K562 (cell line): ENCODE results near the gene TEP1. TPM values are rescaled to one million over a fixed set of nuclear protein-coding genes. Genes with fewer than 3 reads are reported as not detected.
A peak's percentile ranks its signal among the peaks of the same experiment; 100 is the strongest.

Experiments
- ATAC-seq: fragments of 200-7000 bp; cut with Tn5 transposase; 3 replicates; pipeline ENCODE4 v1.9.1; 2020; ENCODE audit warnings: moderate library complexity
- BruUV-seq: library from RNA; stranded (reverse); fragments of 400-500 nt; replicated peaks from 2 replicates; lab custom pipeline; 2021; lab: Mats Ljungman, UMichigan
- CTCF ChIA-PET: fragments of 300-600 bp; formaldehyde crosslinking; extraction: SDS; loops from one replicate; lab custom pipeline; 2021; ENCODE audit warnings: low intra/inter-chr PET ratio; lab: Yijun Ruan, JAX
- POLR2A ChIA-PET: fragments of 300-600, 350-650 bp; sonication (Branson Sonifier 250); formaldehyde crosslinking; extraction: SDS; loops from one replicate; lab custom pipeline; 2021; ENCODE audit warnings: antibody characterized with exemption, inconsistent platforms; lab: Yijun Ruan, JAX
- DNase-seq, 4 experiments: peaks; one replicate each; pipeline versions ENCODE4 v3.0.0 to v3.0.0-alpha.2; 2011 to 2018; ENCODE audit warnings: low spot score in 3 of 4, mixed read lengths in 3 of 4; ENCODE audit errors: extremely low read depth in 1 of 4
- FAIRE-seq: peaks from 2 replicates; lab custom pipeline; 2011; peaks lifted over from hg19 to GRCh38; lab: Jason Lieb, UNC
- H2AFZ ChIP-seq: 2 replicates; pipeline ENCODE4 v1.6.0; 2011; ENCODE audit warnings: low read depth, low read length, control low read depth, inconsistent platforms
- H3K27ac ChIP-seq: fragments of 200-600 bp; 3 replicates; pipeline ENCODE4 v1.8.0; 2011; ENCODE audit warnings: low read depth, mild to moderate bottlenecking, control low read depth, inconsistent platforms, low read length, moderate library complexity, mixed read lengths; ENCODE audit errors: extremely low read depth
- H3K27me3 ChIP-seq, 2 experiments: fragments of 300-600 bp in 1 of 2; 2 replicates in 1 of 2; 3 replicates in 1 of 2; pipeline versions ENCODE4 v1.6.0 to v1.8.0; 2011; ENCODE audit warnings: inconsistent platforms in 2 of 2, low read length in 2 of 2, mild to moderate bottlenecking in 1 of 2, mixed read lengths in 1 of 2, moderate library complexity in 1 of 2; ENCODE audit not compliant: control insufficient read depth in 2 of 2, insufficient read depth in 2 of 2
- H3K36me3 ChIP-seq: fragments of 300-600 bp; 3 replicates; pipeline ENCODE4 v1.8.0; 2011; ENCODE audit warnings: mild to moderate bottlenecking, low read length, inconsistent platforms; ENCODE audit not compliant: control insufficient read depth, insufficient read depth
- H3K4me1 ChIP-seq, 2 experiments: fragments of 200-600 bp in 1 of 2; replicated peaks in 1 of 2; 2 replicates in 1 of 2; 3 replicates in 1 of 2; pipeline versions ENCODE4 v1.5.1 to v1.8.0; 2011; ENCODE audit warnings: inconsistent platforms in 2 of 2, low read length in 2 of 2, mild to moderate bottlenecking in 1 of 2, mixed read lengths in 1 of 2, moderate library complexity in 1 of 2; ENCODE audit not compliant: control insufficient read depth in 2 of 2, insufficient read depth in 2 of 2
- H3K4me2 ChIP-seq: 2 replicates; pipeline ENCODE4 v1.6.1; 2011; ENCODE audit warnings: low read length, control low read depth, inconsistent platforms, mixed read lengths; ENCODE audit not compliant: insufficient read depth
- H3K4me3 ChIP-seq: fragments of 200-600 bp; sonication (generic), shearing (Covaris generic); 2 replicates; pipeline ENCODE4 v1.5.1; 2016; ENCODE audit warnings: control low read depth, inconsistent platforms
- H3K79me2 ChIP-seq: fragments of 200-600 bp; 3 replicates; pipeline ENCODE4 v1.8.0; 2011; ENCODE audit warnings: low read length, inconsistent platforms; ENCODE audit not compliant: control insufficient read depth, insufficient read depth
- H3K9ac ChIP-seq, 2 experiments: 2 replicates each; pipeline versions ENCODE4 v1.6.0 to v1.6.1; 2011; ENCODE audit warnings: low read depth in 2 of 2, low read length in 2 of 2, control low read depth in 1 of 2, inconsistent platforms in 1 of 2, mild to moderate bottlenecking in 1 of 2, mixed read lengths in 1 of 2; ENCODE audit not compliant: insufficient read depth in 1 of 2
- H3K9me1 ChIP-seq: one replicate; pipeline ENCODE4 v1.6.0; 2011; ENCODE audit warnings: inconsistent platforms, mild to moderate bottlenecking, low read length, moderate library complexity; ENCODE audit not compliant: control insufficient read depth, insufficient read depth
- H3K9me3 ChIP-seq: replicated peaks from 2 replicates; pipeline ENCODE4 v1.5.1; 2011; ENCODE audit warnings: low read depth, low read length, inconsistent platforms; ENCODE audit not compliant: control insufficient read depth, insufficient read depth
- H4K20me1 ChIP-seq: replicated peaks from 2 replicates; pipeline ENCODE4 v1.6.1; 2011; ENCODE audit warnings: low read length, inconsistent platforms, mixed read lengths; ENCODE audit not compliant: control insufficient read depth, insufficient read depth
- CTBP1 ChIP-seq: fragments of 450-650 bp; IDR thresholded peaks from 2 replicates; pipeline ENCODE4 v1.6.1; 2016; ENCODE audit warnings: borderline replicate concordance
- EGR1 ChIP-seq: fragments of 450-650 bp; conservative IDR thresholded peaks from 2 replicates; pipeline ENCODE4 v1.6.1; 2017; ENCODE audit warnings: mild to moderate bottlenecking
- ERF ChIP-seq: fragments of 450-650 bp; formaldehyde crosslinking; IDR thresholded peaks from 2 replicates; pipeline ENCODE4 v1.4.0; 2020; ENCODE audit warnings: mild to moderate bottlenecking, mixed read lengths
- ETV5 ChIP-seq: sonication (generic); formaldehyde crosslinking; IDR thresholded peaks from 2 replicates; pipeline ENCODE4 v1.4.0; 2020; ENCODE audit warnings: low read depth, mild to moderate bottlenecking, missing genetic modification reagents
- FOXJ2 ChIP-seq: fragments of 200-800 bp; sonication (Bioruptor generic); IDR thresholded peaks from 2 replicates; pipeline ENCODE4 v1.6.1; 2016; ENCODE audit warnings: missing genetic modification characterization, missing compliant biosample characterization
- GABPA ChIP-seq: fragments of 200-800 bp; sonication (Bioruptor generic); conservative IDR thresholded peaks from 2 replicates; pipeline ENCODE4 v1.6.1; 2016; ENCODE audit warnings: low read depth, missing genetic modification characterization, missing compliant biosample characterization
- MYBL2 ChIP-seq, 2 experiments: fragments of 450-650 bp in 1 of 2; sonication (generic) in 1 of 2; formaldehyde crosslinking in 1 of 2; IDR thresholded peaks; 2 replicates each; pipeline versions ENCODE4 v1.6.1 to v1.8.1; 2017 to 2022; ENCODE audit warnings: borderline replicate concordance in 1 of 2, inconsistent platforms in 1 of 2, low read depth in 1 of 2, mild to moderate bottlenecking in 1 of 2, missing genetic modification reagents in 1 of 2, moderate library complexity in 1 of 2
- POLR2B ChIP-seq: fragments of 450-650 bp; IDR thresholded peaks from 2 replicates; pipeline ENCODE4 v1.6.1; 2018; ENCODE audit warnings: low read depth; ENCODE audit not compliant: partially characterized antibody
- POLR2G ChIP-seq: fragments of 200-400 bp; formaldehyde crosslinking; IDR thresholded peaks from 2 replicates; pipeline ENCODE4 v1.6.1; 2017; ENCODE audit warnings: low read depth, mild to moderate bottlenecking, antibody characterized with exemption, low read length, moderate library complexity
- PURB ChIP-seq: sonication (generic); formaldehyde crosslinking; IDR thresholded peaks from 2 replicates; pipeline ENCODE4 v1.9.0; 2021; ENCODE audit warnings: low read depth, mild to moderate bottlenecking, missing genetic modification reagents
- RFX1 ChIP-seq: fragments of 450-650 bp; IDR thresholded peaks from 2 replicates; pipeline ENCODE4 v1.6.1; 2016; ENCODE audit warnings: mild to moderate bottlenecking, moderate library complexity
- SRF ChIP-seq, 2 experiments: fragments of 250-450, 450-650 bp in 1 of 2; sonication (Bioruptor Pico) in 1 of 2; sonication (generic) in 1 of 2; formaldehyde crosslinking; IDR thresholded peaks; 2 replicates each; pipeline versions ENCODE4 v1.5.0 to v1.5.1; 2020 to 2022; ENCODE audit warnings: mild to moderate bottlenecking in 1 of 2, missing genetic modification reagents in 1 of 2
- YY1 ChIP-seq, 3 experiments: IDR thresholded peaks; 2 replicates each; pipeline ENCODE4 v1.6.1; 2011; ENCODE audit warnings: low read length in 2 of 3, mild to moderate bottlenecking in 2 of 3, moderate library complexity in 2 of 3, borderline replicate concordance in 1 of 3, control low read depth in 1 of 3, low read depth in 1 of 3; ENCODE audit not compliant: insufficient read depth in 3 of 3, insufficient replicate concordance in 2 of 3, control insufficient read depth in 1 of 3, insufficient read length in 1 of 3; ENCODE audit errors: extremely low read depth in 1 of 3
- ZNF134 ChIP-seq: fragments of 250-450 bp; sonication (Bioruptor Pico); conservative IDR thresholded peaks from 2 replicates; pipeline ENCODE4 v1.4.0; 2020
- ZNF140 ChIP-seq: fragments of 250-450 bp; sonication (Bioruptor Pico); IDR thresholded peaks from 2 replicates; pipeline ENCODE4 v1.8.0; 2021; ENCODE audit warnings: moderate library complexity, mild to moderate bottlenecking, inconsistent platforms
- ZNF174 ChIP-seq: fragments of 250-450 bp; sonication (Bioruptor Pico); IDR thresholded peaks from 2 replicates; pipeline ENCODE4 v1.4.0; 2020; ENCODE audit warnings: mild to moderate bottlenecking
- WGBS: fragments of 100-300 bp; shearing (Covaris generic); methylation state at CpG from one replicate; pipeline ENCODE4 v1.1.6; 2016; ENCODE audit warnings: low coverage, mixed read lengths; ENCODE audit not compliant: insufficient coverage; ENCODE audit errors: missing lambda C conversion rate; 5-methylcytosine and 5-hydroxymethylcytosine counted together
- in situ Hi-C: fragments of 300-500 bp; cut with MboI; formaldehyde crosslinking; loops from 4 replicates; pipeline ENCODE4 v1.15.0; 2018; ENCODE audit warnings: inconsistent platforms, mixed read lengths
- intact Hi-C: fragments of 100-400 bp; cut with micrococcal nuclease; formaldehyde crosslinking; loops from 2 replicates; pipeline ENCODE4 v1.14.2; 2022
- polyA plus RNA-seq, 8 experiments: library from polyadenylated mRNA; depleted of rRNA in 4 of 8; stranded (reverse) in 5 of 8; unstranded in 3 of 8; fragments of >200 nt; fragmentation: Nextera tagmentation in 2 of 8; fragmentation: Illumina TruSeq in 1 of 8; extraction: Ambion mirVana in 2 of 8; extraction: Trizol in 1 of 8; gene quantifications; 2 replicates each; pipeline versions ENCODE4 v1.2.1 to v1.2.3, GENCODE V29; 2011 to 2014; ENCODE audit warnings: inconsistent platforms in 1 of 8, missing spikeins in 1 of 8
- total RNA-seq, 7 experiments: library from RNA; depleted of rRNA in 6 of 7; stranded (reverse); fragments of >200 nt in 6 of 7; fragmentation: Illumina TruSeq in 2 of 7; extraction: Trizol in 2 of 7; gene quantifications; 2 replicates each; pipeline versions ENCODE4 v1.2.1 to v1.2.3, GENCODE V29; 2011 to 2021; ENCODE audit warnings: low replicate concordance in 1 of 7
- TF ChIP-seq, protein P1 (sequence below), 2 experiments: fragments of 450-650 bp; IDR thresholded peaks; 2 replicates each; pipeline ENCODE4 v1.6.1; 2016
- TF ChIP-seq, protein P2 (sequence below): fragments of 250-450 bp; sonication (Bioruptor Pico); IDR thresholded peaks from 2 replicates; pipeline ENCODE4 v1.5.1; 2021; ENCODE audit warnings: mild to moderate bottlenecking

Gene TEP1
- total and polyA plus RNA-seq, 9 of the 15 experiments (the other 6 are each of a cell fraction or from before 2014, with no cell fraction given): 1.0 to 12.2 (median 7.1) TPM

DNA sequence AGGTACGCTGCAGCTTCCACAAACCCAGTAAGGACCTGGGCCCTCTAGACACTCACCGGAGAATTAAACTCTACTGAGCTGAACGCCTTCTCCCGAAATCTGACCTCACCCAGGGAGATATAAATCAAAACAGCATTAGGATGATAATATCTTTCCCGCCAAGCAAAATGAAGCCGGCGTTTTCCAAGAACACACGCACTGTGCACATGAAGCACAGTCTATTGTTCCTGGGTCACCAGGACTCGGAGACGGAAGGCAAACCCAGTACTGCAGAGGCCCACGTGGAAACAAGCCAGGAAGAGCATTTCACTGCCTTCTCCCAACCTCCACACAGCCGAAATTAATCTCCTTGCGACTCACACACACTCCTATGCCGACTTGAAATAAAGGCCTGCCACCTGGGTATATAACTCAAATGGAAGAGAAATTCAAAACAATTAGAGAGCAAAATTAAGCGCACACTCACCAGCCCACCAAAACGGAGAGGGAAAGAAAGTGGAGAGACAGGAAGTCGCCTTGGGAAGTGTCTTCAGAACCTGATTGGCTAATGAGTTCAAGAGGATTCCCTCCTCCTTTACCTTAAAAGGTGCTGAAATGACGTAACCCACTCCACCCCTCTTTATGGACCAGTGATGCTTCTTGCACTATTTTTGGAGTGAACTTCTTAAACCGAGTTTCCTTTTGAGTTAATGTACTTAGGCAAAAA lies 80.4 kb downstream of the TEP1 start, which contains the start of gene CCNB1IP1:
Gene CCNB1IP1, minus strand, starts transcription at position 492 of the 706 bp plus-strand sequence. CDS start 16,756 bp downstream, outside the sequence.
- WGBS: under 1% methylated on average over 15 of the region's 19 CpGs
- TF ChIP-seq ZNF140 (CRISPR knock-in tag) (no peak), FOXJ2 (no peak), GABPA (tag) (peak; percentile 70), MYBL2 (IDR thresholded peaks at IDR 0.05; ENCODE audit: low read depth) (no peak), MYBL2 (CRISPR knock-in tag; IDR thresholded peaks at IDR 0.05; ENCODE audit: borderline replicate concordance) (no peak), ERF (no peak), SRF (CRISPR knock-in tag; IDR thresholded peaks at IDR 0.05) (peak; percentile 76 to 98; a peak in 3 of 4 replicates), POLR2G (peak; percentile 31; the same call in 1 of the 2 replicates), PURB (no peak), CTBP1 (peak; percentile 27; the same call in 1 of the 2 replicates), YY1 (IDR thresholded peaks at IDR 0.05; ENCODE audit: borderline replicate concordance in 1 of 3, control insufficient read depth in 1 of 3, extremely low read depth in 1 of 3, insufficient read depth in 3 of 3, insufficient read length in 1 of 3, insufficient replicate concordance in 2 of 3, low read depth in 1 of 3, low read length in 2 of 3) (no peak), ZNF174 (CRISPR knock-in tag) (no peak), RFX1 (no peak), EGR1 (no peak), ETV5 (CRISPR knock-in tag) (no peak), ZNF134 (CRISPR knock-in tag) (no peak), POLR2B (peak; percentile 79)
- TF ChIP-seq, protein P1, sequence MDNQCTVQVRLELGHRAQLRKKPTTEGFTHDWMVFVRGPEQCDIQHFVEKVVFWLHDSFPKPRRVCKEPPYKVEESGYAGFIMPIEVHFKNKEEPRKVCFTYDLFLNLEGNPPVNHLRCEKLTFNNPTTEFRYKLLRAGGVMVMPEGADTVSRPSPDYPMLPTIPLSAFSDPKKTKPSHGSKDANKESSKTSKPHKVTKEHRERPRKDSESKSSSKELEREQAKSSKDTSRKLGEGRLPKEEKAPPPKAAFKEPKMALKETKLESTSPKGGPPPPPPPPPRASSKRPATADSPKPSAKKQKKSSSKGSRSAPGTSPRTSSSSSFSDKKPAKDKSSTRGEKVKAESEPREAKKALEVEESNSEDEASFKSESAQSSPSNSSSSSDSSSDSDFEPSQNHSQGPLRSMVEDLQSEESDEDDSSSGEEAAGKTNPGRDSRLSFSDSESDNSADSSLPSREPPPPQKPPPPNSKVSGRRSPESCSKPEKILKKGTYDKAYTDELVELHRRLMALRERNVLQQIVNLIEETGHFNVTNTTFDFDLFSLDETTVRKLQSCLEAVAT (IDR thresholded peaks at IDR 0.05): peak in 1 of 2 experiments; percentile 57; a peak in 1 of 4 replicates
- TF ChIP-seq, protein P2, sequence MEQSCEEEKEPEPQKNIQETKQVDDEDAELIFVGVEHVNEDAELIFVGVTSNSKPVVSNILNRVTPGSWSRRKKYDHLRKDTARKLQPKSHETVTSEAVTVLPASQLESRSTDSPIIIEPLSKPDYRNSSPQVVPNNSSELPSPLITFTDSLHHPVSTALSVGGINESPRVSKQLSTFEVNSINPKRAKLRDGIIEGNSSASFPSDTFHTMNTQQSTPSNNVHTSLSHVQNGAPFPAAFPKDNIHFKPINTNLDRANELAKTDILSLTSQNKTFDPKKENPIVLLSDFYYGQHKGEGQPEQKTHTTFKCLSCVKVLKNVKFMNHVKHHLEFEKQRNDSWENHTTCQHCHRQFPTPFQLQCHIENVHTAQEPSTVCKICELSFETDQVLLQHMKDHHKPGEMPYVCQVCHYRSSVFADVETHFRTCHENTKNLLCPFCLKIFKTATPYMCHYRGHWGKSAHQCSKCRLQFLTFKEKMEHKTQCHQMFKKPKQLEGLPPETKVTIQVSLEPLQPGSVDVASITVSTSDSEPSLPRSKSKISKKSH: no peak

More for the DNA sequence above, 80.4 kb downstream of the TEP1 start, which contains the start of gene CCNB1IP1:
- H3K27ac ChIP-seq: peak within 1 kb of the TSS; percentile 90
- H3K4me2 ChIP-seq: peak within 1 kb of the TSS; percentile 97
- DNase-seq (peak; percentile 70 to 91 (median 82)), FAIRE-seq (peak; percentile 98), ATAC-seq (peak; percentile 91)
- in situ Hi-C loops: no loop called here
- H3K79me2 ChIP-seq: peaks cover 54% of the 10 kb centered on the region
- H3K9me1 ChIP-seq: no peaks in the 10 kb centered on the region
- CTCF ChIA-PET: interaction anchor here (1.3 kb wide), 1 partner anchor 10 kb away, joined by 4 read pairs; no protein-coding TSS in a partner anchor
- peak within 1 kb of the TSS; percentile 71 for H2AFZ ChIP-seq
- intact Hi-C loops: loop anchor here (1.0 to 10.0 kb wide), 2 partner anchors 128 to 482 kb away; partner anchors contain the start of gene PIP4P1
- POLR2A ChIA-PET: interaction anchor here (0.6 to 1.4 kb wide), 5 partner anchors 8 to 372 kb away, joined by 3 to 5 read pairs (median 3); partner anchors contain the start of genes PARP2 and PIP4P1
- H4K20me1 ChIP-seq: no peaks in the 10 kb centered on the region; the same call in 1 of the 2 replicates
- H3K4me1 ChIP-seq: peaks cover 0 to 11% of the 10 kb centered on the region in 2 experiments; a peak in 2 of 5 replicates
- peak within 1 kb of the TSS; percentile 85 to 96 for H3K9ac ChIP-seq
- peak within 1 kb of the TSS; percentile 87 for H3K4me3 ChIP-seq
- H3K27me3 ChIP-seq: no peaks in the 10 kb centered on the region
- peaks cover 27% of the 10 kb centered on the region for H3K36me3 ChIP-seq
- no peaks in the 10 kb centered on the region for H3K9me3 ChIP-seq
- BruUV-seq: TSS peak; percentile 84
